Stomach (tissue), 4 donors: Measurements from ENCODE around the gene CYTL1.

Experiments
- POLR2A ChIP-seq, 4 donors: fragments of 450-650 bp; IDR thresholded peaks; one replicate each; pipeline ENCODE4 v1.6.1; 2016; ENCODE audit warnings: antibody characterized with exemption in 4 of 4, control low read depth in 2 of 4, mild to moderate bottlenecking in 1 of 4, moderate library complexity in 1 of 4
- TF ChIP-seq, protein P1 (sequence below), 7 experiments: fragments of 450-650 bp in 4 of 7; fragments of 200-600 bp in 3 of 7; sonication (generic) in 3 of 7; IDR thresholded peaks; one replicate each; pipeline ENCODE4 v1.5.1; 2016 to 2019; ENCODE audit warnings: antibody characterized with exemption in 7 of 7, control low read depth in 2 of 7, mild to moderate bottlenecking in 1 of 7

DNA sequence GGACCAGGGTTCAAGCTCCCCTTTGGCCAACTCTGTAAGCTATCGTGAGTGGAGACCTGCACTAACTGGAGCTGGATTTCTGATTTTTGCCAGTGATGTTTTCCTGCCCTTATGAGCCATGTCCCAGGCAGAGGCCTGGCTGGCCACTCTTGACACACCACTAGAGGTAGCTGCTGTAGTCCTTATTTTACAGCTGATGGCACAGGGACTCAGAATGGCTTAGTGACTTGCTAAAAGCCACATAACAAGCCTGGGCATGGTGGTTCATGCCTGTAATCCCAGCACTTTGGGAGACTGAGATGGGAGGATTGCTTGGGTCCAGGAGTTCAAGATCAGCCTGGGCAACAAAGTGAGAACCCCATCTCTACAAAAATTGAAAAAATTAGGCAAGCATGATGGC, 33.4 kb downstream of the CYTL1 start:
- TF ChIP-seq, protein P1, sequence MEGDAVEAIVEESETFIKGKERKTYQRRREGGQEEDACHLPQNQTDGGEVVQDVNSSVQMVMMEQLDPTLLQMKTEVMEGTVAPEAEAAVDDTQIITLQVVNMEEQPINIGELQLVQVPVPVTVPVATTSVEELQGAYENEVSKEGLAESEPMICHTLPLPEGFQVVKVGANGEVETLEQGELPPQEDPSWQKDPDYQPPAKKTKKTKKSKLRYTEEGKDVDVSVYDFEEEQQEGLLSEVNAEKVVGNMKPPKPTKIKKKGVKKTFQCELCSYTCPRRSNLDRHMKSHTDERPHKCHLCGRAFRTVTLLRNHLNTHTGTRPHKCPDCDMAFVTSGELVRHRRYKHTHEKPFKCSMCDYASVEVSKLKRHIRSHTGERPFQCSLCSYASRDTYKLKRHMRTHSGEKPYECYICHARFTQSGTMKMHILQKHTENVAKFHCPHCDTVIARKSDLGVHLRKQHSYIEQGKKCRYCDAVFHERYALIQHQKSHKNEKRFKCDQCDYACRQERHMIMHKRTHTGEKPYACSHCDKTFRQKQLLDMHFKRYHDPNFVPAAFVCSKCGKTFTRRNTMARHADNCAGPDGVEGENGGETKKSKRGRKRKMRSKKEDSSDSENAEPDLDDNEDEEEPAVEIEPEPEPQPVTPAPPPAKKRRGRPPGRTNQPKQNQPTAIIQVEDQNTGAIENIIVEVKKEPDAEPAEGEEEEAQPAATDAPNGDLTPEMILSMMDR (IDR thresholded peaks at IDR 0.05), result no peak
- TF ChIP-seq POLR2A (IDR thresholded peaks at IDR 0.05), result no peak
